PC-9 (cell line): ENCODE data around the gene PRSS50. TPM values are rescaled to one million over a fixed set of nuclear protein-coding genes. Genes with fewer than 3 reads are reported as not detected.

Experiments used
- BruUV-seq: library from RNA; stranded (reverse); fragments of 400-500 nt; replicated peaks from 2 replicates; lab custom pipeline; 2021; lab: Mats Ljungman, UMichigan
- CTCF ChIA-PET: fragments of 300-600 bp; sonication (Branson Sonifier 250); formaldehyde crosslinking; loops from one replicate; lab custom pipeline; 2022; ENCODE audit warnings: antibody characterized with exemption; lab: Charles Lee
- POLR2A ChIA-PET: fragments of 300-600 bp; sonication (Branson Sonifier 250); formaldehyde crosslinking; loops from one replicate; lab custom pipeline; 2022; ENCODE audit warnings: antibody characterized with exemption; ENCODE audit not compliant: unreplicated experiment; lab: Charles Lee
- DNase-seq, 2 experiments: peaks; one replicate each; pipeline versions ENCODE4 v3.0.0 to v3.0.0-alpha.2; 2015 to 2022; ENCODE audit warnings: mixed read lengths in 1 of 2
- H2AFZ ChIP-seq: fragments of 200-600 bp; sonication (generic); 2 replicates; pipeline ENCODE4 v1.8.1; 2017; ENCODE audit warnings: antibody characterized with exemption
- H3F3A ChIP-seq: fragments of 200-600 bp; sonication (generic); 2 replicates; pipeline ENCODE4 v1.8.1; 2017; ENCODE audit warnings: antibody characterized with exemption, mild to moderate bottlenecking, low read depth; ENCODE audit not compliant: insufficient read depth
- H3K27ac ChIP-seq: fragments of 200-600 bp; sonication (generic); 2 replicates; pipeline ENCODE4 v1.6.1; 2016; ENCODE audit warnings: mixed run types
- H3K27me3 ChIP-seq: fragments of 200-600 bp; sonication (generic); 2 replicates; pipeline ENCODE4 v1.6.1; 2016; ENCODE audit warnings: low read depth, mixed run types; ENCODE audit not compliant: insufficient read depth
- H3K36me3 ChIP-seq: fragments of 200-600 bp; sonication (generic); 2 replicates; pipeline ENCODE4 v1.6.1; 2016; ENCODE audit warnings: low read depth, mixed run types
- H3K4me1 ChIP-seq: fragments of 200-600 bp; sonication (generic); replicated peaks from 2 replicates; pipeline ENCODE4 v1.6.1; 2016; ENCODE audit warnings: mixed run types; ENCODE audit not compliant: insufficient read depth
- H3K4me2 ChIP-seq: fragments of 200-600 bp; sonication (generic); 2 replicates; pipeline ENCODE4 v1.6.1; 2017; ENCODE audit warnings: mixed run types
- H3K4me3 ChIP-seq: fragments of 200-600 bp; sonication (generic); 2 replicates; pipeline ENCODE4 v1.6.1; 2016; ENCODE audit warnings: mixed run types
- H3K79me2 ChIP-seq: fragments of 200-600 bp; sonication (generic); 2 replicates; pipeline ENCODE4 v1.6.1; 2017; ENCODE audit warnings: low read depth, mixed run types
- H3K9me2 ChIP-seq: fragments of 200-600 bp; sonication (generic); 2 replicates; pipeline ENCODE4 v1.8.1; 2017; ENCODE audit warnings: mild to moderate bottlenecking; ENCODE audit not compliant: insufficient read depth
- H3K9me3 ChIP-seq: fragments of 200-600 bp; sonication (generic); 2 replicates; pipeline ENCODE4 v1.8.1; 2016; ENCODE audit warnings: low read depth; ENCODE audit not compliant: insufficient read depth
- H4K20me1 ChIP-seq: fragments of 200-600 bp; sonication (generic); 2 replicates; pipeline ENCODE4 v1.8.1; 2017; ENCODE audit not compliant: insufficient read depth
- EZH2 ChIP-seq: fragments of 200-600 bp; sonication (generic); IDR thresholded peaks from 2 replicates; pipeline ENCODE4 v1.8.0; 2017; ENCODE audit warnings: antibody characterized with exemption, low read depth
- intact Hi-C: fragments of 100-400 bp; cut with micrococcal nuclease; formaldehyde crosslinking; loops from one replicate; pipeline ENCODE4 v1.10.0; 2022; ENCODE audit not compliant: unreplicated experiment
- total RNA-seq: library from RNA; stranded (reverse); gene quantifications from 2 replicates; pipeline ENCODE4 v1.2.3, GENCODE V29; 2021
- TF ChIP-seq, protein P1 (sequence below): fragments of 200-600 bp; sonication (generic); conservative IDR thresholded peaks from 2 replicates; pipeline ENCODE4 v1.6.1; 2017; ENCODE audit warnings: mixed run types, antibody characterized with exemption, mild to moderate bottlenecking, moderate library complexity

Gene PRSS50
- total RNA-seq, 1 experiment from 2014 or later, result 0.50 TPM

DNA sequence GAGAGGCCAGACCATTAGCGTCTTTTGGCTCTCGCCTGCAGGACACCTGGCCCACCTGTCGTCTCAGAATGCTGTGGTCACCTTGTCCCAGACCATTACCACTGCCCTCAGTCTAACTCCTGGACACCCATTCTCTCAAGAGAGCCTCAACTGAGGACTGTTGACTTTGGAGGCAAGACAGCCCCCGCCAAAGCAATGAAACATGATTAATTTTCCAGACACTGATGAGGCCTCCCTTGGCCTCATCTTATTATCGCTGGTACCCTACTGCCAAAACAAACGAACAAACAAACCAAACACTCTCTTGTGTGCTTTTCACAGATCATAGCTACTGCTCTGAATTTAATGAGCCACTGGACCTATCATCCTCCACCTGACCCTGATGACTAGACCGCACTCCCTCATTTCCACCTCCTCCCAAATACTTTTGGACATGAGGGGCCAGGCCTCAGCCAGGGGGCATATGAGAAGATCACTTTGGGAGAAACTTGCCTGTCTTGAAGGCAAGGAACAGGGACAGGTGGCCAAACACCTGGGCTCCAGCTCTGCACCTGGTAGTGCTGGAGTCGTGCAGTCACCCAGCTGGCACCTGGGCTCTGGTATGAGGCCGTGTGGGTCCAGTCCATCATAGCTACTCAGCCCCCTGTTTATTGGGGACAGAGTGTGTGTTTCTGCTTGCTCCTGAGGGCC is 51.8 kb downstream of the PRSS50 start:
- DNase-seq, result no peak
- Histone ChIP-seq H3K36me3 (no peaks in the 10 kb centered on the region), H4K20me1 (no peaks in the 10 kb centered on the region), H3K79me2 (no peaks in the 10 kb centered on the region), H2AFZ (no peak overlapping the region), H3K4me1 (peaks cover 8% of the 10 kb centered on the region), H3K4me3 (no peak overlapping the region), H3K27ac (no peak overlapping the region), H3K9me2 (no peaks in the 10 kb centered on the region), H3F3A (no peaks in the 10 kb centered on the region), H3K9me3 (no peaks in the 10 kb centered on the region), H3K27me3 (no peaks in the 10 kb centered on the region), H3K4me2 (no peak overlapping the region)
- no TSS peak for BruUV-seq
- intact Hi-C loops, result no loop called here
- ChIA-PET CTCF (no interaction called here), POLR2A (interaction anchor here (0.8 kb wide), 1 partner anchor 1303 kb away, joined by 3 read pairs; no protein-coding TSS in a partner anchor)
- TF ChIP-seq EZH2, result no peak
- TF ChIP-seq, protein P1, sequence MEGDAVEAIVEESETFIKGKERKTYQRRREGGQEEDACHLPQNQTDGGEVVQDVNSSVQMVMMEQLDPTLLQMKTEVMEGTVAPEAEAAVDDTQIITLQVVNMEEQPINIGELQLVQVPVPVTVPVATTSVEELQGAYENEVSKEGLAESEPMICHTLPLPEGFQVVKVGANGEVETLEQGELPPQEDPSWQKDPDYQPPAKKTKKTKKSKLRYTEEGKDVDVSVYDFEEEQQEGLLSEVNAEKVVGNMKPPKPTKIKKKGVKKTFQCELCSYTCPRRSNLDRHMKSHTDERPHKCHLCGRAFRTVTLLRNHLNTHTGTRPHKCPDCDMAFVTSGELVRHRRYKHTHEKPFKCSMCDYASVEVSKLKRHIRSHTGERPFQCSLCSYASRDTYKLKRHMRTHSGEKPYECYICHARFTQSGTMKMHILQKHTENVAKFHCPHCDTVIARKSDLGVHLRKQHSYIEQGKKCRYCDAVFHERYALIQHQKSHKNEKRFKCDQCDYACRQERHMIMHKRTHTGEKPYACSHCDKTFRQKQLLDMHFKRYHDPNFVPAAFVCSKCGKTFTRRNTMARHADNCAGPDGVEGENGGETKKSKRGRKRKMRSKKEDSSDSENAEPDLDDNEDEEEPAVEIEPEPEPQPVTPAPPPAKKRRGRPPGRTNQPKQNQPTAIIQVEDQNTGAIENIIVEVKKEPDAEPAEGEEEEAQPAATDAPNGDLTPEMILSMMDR, result no peak

DNA sequence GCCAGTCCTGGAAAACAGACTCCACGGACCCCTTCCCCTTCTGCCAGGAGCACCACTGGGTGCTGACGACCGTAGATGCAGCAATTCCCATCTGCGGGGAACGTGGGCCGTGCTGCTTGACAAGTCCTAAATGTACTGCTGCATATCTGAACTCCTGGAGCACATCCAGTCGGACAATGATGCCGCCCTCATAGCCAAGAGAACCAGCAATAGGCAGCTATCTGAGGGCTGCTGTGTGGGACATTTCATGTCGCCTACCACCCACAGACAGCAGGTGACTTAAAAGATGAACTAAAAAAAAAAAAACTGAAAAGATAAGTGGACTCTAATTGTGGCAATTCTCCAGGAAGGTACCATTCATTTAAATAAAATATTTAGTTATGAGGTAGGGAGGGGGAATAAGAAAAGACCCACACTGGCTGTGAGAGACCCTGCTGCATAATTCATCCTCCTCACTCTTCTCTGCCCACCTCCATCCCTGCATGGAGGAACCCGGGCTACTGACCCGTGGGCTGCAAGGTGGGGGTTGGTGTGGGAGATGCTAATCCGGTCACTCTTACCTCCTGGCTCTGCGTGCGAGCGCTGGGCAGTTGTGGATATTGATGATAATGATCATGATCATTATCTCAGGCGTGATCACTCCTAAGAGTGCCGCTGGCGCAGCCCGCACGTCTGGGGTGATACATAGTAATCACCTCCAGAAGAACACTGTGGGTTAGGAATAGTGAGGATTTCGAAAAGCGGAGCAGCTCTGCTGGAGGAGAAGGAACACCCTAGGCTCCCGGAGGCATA is 52.5 kb downstream of the PRSS50 start:
- intact Hi-C loops, result no loop called here
- TF ChIP-seq EZH2, result no peak
- TF ChIP-seq, protein P1, result no peak
- DNase-seq, result no peak
- Histone ChIP-seq H3F3A (no peaks in the 10 kb centered on the region), H3K36me3 (no peaks in the 10 kb centered on the region), H3K9me3 (no peaks in the 10 kb centered on the region), H3K9me2 (no peaks in the 10 kb centered on the region), H3K27me3 (no peaks in the 10 kb centered on the region), H2AFZ (no peak overlapping the region), H3K4me1 (peaks cover 16% of the 10 kb centered on the region), H4K20me1 (no peaks in the 10 kb centered on the region), H3K4me3 (no peak overlapping the region), H3K27ac (no peak overlapping the region), H3K4me2 (no peak overlapping the region), H3K79me2 (no peaks in the 10 kb centered on the region)
- POLR2A ChIA-PET, result interaction anchor here (0.6 kb wide), 1 partner anchor 715 kb away, joined by 5 read pairs; no protein-coding TSS in a partner anchor
- no TSS peak for BruUV-seq
- CTCF ChIA-PET, result no interaction called here

DNA sequence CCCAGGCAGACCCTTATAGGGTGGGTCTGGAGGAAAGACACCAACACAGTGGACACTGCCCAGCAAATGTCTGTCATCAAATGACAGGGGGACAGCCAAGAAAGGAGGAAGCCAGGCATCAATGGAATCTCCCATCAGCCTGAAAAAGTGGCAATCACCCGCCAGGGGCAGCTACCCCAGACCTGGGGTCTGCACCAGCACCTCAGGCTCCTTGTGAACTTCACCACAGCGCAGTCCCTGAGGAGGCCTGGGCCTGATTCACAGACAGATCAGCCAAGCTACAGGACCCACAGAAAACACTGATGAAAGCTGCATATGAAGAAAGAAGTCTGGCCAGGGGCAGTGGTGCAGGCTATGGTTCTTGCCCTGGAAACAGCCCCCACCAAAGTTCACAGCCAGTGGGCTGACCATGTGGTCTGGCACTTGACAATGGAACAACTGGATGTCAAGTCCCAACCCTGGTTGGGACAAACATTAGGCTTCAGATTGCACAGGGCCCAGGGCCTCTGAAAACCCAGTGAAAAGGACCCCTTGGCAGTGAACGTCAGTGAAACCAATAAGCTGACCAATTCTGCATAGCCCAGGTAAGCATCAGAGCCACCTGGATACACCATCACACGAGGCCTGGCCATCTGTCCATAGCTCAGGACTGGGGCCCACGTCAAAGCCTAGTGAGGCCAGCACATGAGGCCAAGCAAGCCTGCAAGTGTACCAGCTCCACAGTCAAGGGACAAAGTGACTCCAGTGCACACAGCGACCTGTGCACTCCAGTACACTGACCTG is 53.3 kb downstream of the PRSS50 start:
- Histone ChIP-seq H3K27me3 (no peaks in the 10 kb centered on the region), H3K4me3 (no peak overlapping the region), H4K20me1 (no peaks in the 10 kb centered on the region), H3K9me3 (no peaks in the 10 kb centered on the region), H3K4me1 (peaks cover 23% of the 10 kb centered on the region), H3K4me2 (no peak overlapping the region), H3F3A (no peaks in the 10 kb centered on the region; the same call in 1 of the 2 replicates), H3K9me2 (no peaks in the 10 kb centered on the region), H3K36me3 (no peaks in the 10 kb centered on the region), H2AFZ (no peak overlapping the region), H3K27ac (no peak overlapping the region), H3K79me2 (no peaks in the 10 kb centered on the region)
- ChIA-PET CTCF (interaction anchor here (0.5 to 0.8 kb wide), 2 partner anchors 34 to 176 kb away, joined by 4 read pairs; no protein-coding TSS in a partner anchor), POLR2A (interaction anchor here (0.6 to 1.0 kb wide), 4 partner anchors 12 to 716 kb away, joined by 3 to 5 read pairs (median 3); partner anchors contain the start of gene NBEAL2)
- intact Hi-C loops, result no loop called here
- DNase-seq, result no peak
- no TSS peak for BruUV-seq
- TF ChIP-seq, protein P1, result no peak
- TF ChIP-seq EZH2, result no peak
